Left cardiac atrium (tissue), 4 donors: ENCODE data around the gene GCN1. TPM values are rescaled to one million over a fixed set of nuclear protein-coding genes. Genes with fewer than 3 reads are reported as not detected.
"Not testable (repeated sequence)": the region's sequence is repeated elsewhere in the genome, so short reads cannot be mapped to it uniquely, and the experiment has no call there.

Source experiments
- ATAC-seq, 2 donors: fragments of 200-7000 bp; cut with Tn5 transposase; one replicate each; pipeline ENCODE4 v1.9.1; 2020; ENCODE audit warnings: mild to moderate bottlenecking in 2 of 2, moderate library complexity in 2 of 2
- DNase-seq: peaks from one replicate; pipeline ENCODE4 v3.0.0-alpha.2; 2020
- intact Hi-C, 2 donors: fragments of 100-400 bp; cut with DNase I; formaldehyde crosslinking; loops; one replicate each; pipeline versions ENCODE4 v1.14.1 to v1.15.1; 2022 to 2023
- total RNA-seq, 2 donors: library from RNA; stranded (reverse); fragmentation: NEBNext Ultra II Directional; extraction: Animal tissue kit (Norgen Biotek cat#: 25700); gene quantifications; one replicate each; pipeline ENCODE4 v1.2.1, GENCODE V29; 2021
- donor health status: DM: no; HTN: yes; CAD: no.
- donor health status: DM: no; HTN: yes; CAD: no; lungs with severe emphysema.
- donor health status: DM: yes; HTN: yes; CAD: no.
- donor health status: Dilated cardiomyopathy.

Gene GCN1
- total RNA-seq, 2 donors from 2014 or later = 36.1 to 51.9 TPM

GRCh38 chr12:120215766-120216735 lies 21.5 kb upstream of the GCN1 start:
- intact Hi-C loops = no loop called here
- no peak for DNase-seq
- ATAC-seq = no peak

GRCh38 chr12:120215357-120215735 lies 20.8 kb upstream of the GCN1 start:
- ATAC-seq = no peak
- intact Hi-C loops = no loop called here
- DNase-seq = no peak

- intact Hi-C loops = no loop called here
- ATAC-seq (no peak), DNase-seq (no peak)
Observed at GRCh38 chr12:120214626-120215356, 20.3 kb upstream of the GCN1 start.

- DNase-seq (no peak), ATAC-seq (no peak)
- intact Hi-C loops = no loop called here
Observed at GRCh38 chr12:120213758-120214157, 19.2 kb upstream of the GCN1 start.

- intact Hi-C loops, ATAC-seq, DNase-seq: not testable (repeated sequence)
Observed at GRCh38 chr12:120213182-120213581, 18.7 kb upstream of the GCN1 start.

GRCh38 chr12:120212301-120212700 lies 17.8 kb upstream of the GCN1 start:
- no peak for ATAC-seq
- intact Hi-C loops = no loop called here
- no peak for DNase-seq

- intact Hi-C loops = no loop called here
- DNase-seq (no peak), ATAC-seq (no peak)
Observed at GRCh38 chr12:120211904-120212283, 17.4 kb upstream of the GCN1 start.

GRCh38 chr12:120211243-120211903 lies 16.9 kb upstream of the GCN1 start:
- intact Hi-C loops = no loop called here
- DNase-seq (no peak), ATAC-seq (no peak)

- intact Hi-C loops = no loop called here
- DNase-seq = no peak
- ATAC-seq = no peak
Observed at GRCh38 chr12:120209851-120210250, 15.3 kb upstream of the GCN1 start.

- ATAC-seq = no peak
- intact Hi-C loops = no loop called here
- DNase-seq = no peak
Observed at GRCh38 chr12:120207227-120207626, 12.7 kb upstream of the GCN1 start.

GRCh38 chr12:120206781-120207180 lies 12.3 kb upstream of the GCN1 start:
- intact Hi-C loops, ATAC-seq: not testable (repeated sequence)

GRCh38 chr12:120206228-120206627 lies 11.7 kb upstream of the GCN1 start:
- DNase-seq = no peak
- intact Hi-C loops = no loop called here
- ATAC-seq = no peak

More at GRCh38 chr12:120206781-120207180, 12.3 kb upstream of the GCN1 start:
- not testable (repeated sequence) for DNase-seq

GRCh38 chr12:120204171-120204570 lies 9.7 kb upstream of the GCN1 start:
- no peak for ATAC-seq
- intact Hi-C loops = no loop called here

GRCh38 chr12:120200364-120200800 lies 5.9 kb upstream of the GCN1 start:
- no peak for DNase-seq
- no peak for ATAC-seq
- intact Hi-C loops = no loop called here

More at GRCh38 chr12:120204171-120204570, 9.7 kb upstream of the GCN1 start:
- no peak for DNase-seq

GRCh38 chr12:120199595-120200306 lies 5.2 kb upstream of the GCN1 start:
- ATAC-seq (peak; percentile 41), DNase-seq (no peak)
- intact Hi-C loops = no loop called here

GRCh38 chr12:120199025-120199424 lies 4.5 kb upstream of the GCN1 start:
- no peak for ATAC-seq
- DNase-seq = no peak
- intact Hi-C loops = no loop called here

GRCh38 chr12:120197542-120197887 lies 3.0 kb upstream of the GCN1 start:
- no peak for ATAC-seq
- no peak for DNase-seq
- intact Hi-C loops = no loop called here

- ATAC-seq, DNase-seq, intact Hi-C loops: not testable (repeated sequence)
Observed at GRCh38 chr12:120196817-120197541, 2.5 kb upstream of the GCN1 start.
